ENCODE measurements around the gene TAS2R40.

TAS2R40 gene

DNA sequence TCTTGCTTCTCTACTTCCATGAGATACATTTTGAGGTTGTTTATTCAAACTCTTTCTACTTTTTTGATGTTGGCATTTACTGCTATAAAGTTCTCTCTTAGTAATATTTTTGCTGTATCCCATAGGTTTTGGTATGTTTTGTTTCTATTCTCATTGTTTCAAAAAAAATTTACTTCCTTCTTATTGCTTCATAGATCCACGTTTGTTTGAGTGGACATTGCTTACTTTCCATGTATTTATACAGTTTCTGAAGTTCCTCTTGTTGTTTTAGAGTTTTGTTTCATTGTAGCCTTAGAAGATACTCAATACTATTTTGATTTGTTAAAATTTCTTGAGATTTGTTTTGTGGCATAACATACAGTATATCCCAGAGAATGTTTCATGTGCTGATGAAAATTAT is 13.7 kb downstream of the TAS2R40 start:
- no peak overlapping the region for H3K27ac ChIP-seq (ENCODE audit: low read depth, low read length)
- no peak overlapping the region for H3K9ac ChIP-seq (ENCODE audit: low read length in 5 of 5)
- peaks cover 6 to 20% (median 11%) of the 10 kb centered on the region in 5 donors for H3K9me3 ChIP-seq (ENCODE audit: control insufficient read depth in 5 of 5, low read length in 5 of 5)
- no peaks in the 10 kb centered on the region for H3K36me3 ChIP-seq (ENCODE audit: control insufficient read depth in 5 of 5, insufficient read depth in 5 of 5, low read length in 5 of 5)
- H3K27me3 ChIP-seq (ENCODE audit: control insufficient read depth in 5 of 5, insufficient read depth in 4 of 5, low read length in 5 of 5), result no peaks in the 10 kb centered on the region
- peaks cover 0 to 4% (median 3%) of the 10 kb centered on the region in 5 donors for H3K4me1 ChIP-seq (ENCODE audit: control insufficient read depth in 5 of 5, insufficient read depth in 5 of 5, low read length in 5 of 5)
- no peak overlapping the region for H3K4me3 ChIP-seq (ENCODE audit: low read depth in 1 of 5, low read length in 5 of 5)

DNA sequence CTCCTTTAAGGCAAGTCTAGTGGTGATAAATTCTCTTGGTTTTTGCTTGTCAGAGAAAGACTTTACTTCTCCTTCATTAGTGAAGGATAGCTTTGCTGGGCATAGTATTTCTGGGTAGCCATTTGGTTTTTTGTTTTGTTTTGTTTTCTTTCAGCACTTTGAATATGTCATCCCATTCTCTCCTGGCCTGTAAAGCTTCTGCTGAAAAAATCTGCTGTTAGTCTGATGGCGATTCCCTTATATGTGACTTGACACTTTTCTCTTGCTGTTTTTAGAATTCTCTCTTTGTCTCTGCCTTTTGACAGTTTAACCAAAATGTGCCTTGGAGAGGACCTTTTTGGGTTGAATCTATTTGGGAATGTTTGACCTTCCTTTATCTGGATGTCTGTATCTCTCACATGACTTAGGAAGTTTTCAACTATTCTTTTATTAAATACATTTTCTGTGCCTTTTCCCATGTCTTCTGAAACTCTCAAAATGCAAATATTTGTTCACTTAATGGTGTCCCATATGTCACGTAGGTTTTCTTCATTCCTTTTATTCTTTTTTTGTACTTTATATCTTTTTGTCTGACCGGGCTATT is 14.7 kb downstream of the TAS2R40 start:
- Histone ChIP-seq H3K27me3 (ENCODE audit: control insufficient read depth in 5 of 5, insufficient read depth in 4 of 5, low read length in 5 of 5) (no peaks in the 10 kb centered on the region), H3K9ac (ENCODE audit: low read length in 5 of 5) (no peak overlapping the region), H3K36me3 (ENCODE audit: control insufficient read depth in 5 of 5, insufficient read depth in 5 of 5, low read length in 5 of 5) (no peaks in the 10 kb centered on the region), H3K4me3 (ENCODE audit: low read depth in 1 of 5, low read length in 5 of 5) (no peak overlapping the region), H3K9me3 (ENCODE audit: control insufficient read depth in 5 of 5, low read length in 5 of 5) (peaks cover 6 to 20% (median 11%) of the 10 kb centered on the region in 5 donors), H3K4me1 (ENCODE audit: control insufficient read depth in 5 of 5, insufficient read depth in 5 of 5, low read length in 5 of 5) (peaks cover 3 to 8% (median 3%) of the 10 kb centered on the region in 5 donors), H3K27ac (ENCODE audit: low read depth, low read length) (no peak overlapping the region)

DNA sequence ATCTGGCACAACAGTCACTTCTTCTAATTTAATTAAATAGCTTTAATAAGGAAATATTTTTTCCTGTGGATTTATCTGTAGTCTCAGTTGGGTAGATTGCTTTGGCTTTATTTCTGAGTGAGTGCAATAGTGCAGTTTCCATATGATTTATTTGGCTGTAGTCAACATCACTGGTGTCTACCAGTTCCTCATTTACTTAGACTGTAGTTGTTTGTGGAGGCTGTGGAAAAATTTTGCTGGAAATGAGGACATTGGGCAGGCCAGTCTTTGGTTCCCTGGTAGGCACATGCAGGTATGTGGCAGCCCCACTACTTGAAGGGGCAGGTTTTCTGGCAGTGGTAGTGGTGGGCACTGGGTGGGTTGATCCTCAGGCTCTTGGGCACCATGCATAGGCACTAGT is 15.5 kb downstream of the TAS2R40 start:
- H3K4me3 ChIP-seq (ENCODE audit: low read depth in 1 of 5, low read length in 5 of 5), result no peak overlapping the region
- H3K27me3 ChIP-seq (ENCODE audit: control insufficient read depth in 5 of 5, insufficient read depth in 4 of 5, low read length in 5 of 5), result peaks cover 0 to 2% (median 0%) of the 10 kb centered on the region in 5 donors
- H3K27ac ChIP-seq (ENCODE audit: low read depth, low read length), result no peak overlapping the region
- no peak overlapping the region for H3K9ac ChIP-seq (ENCODE audit: low read length in 5 of 5)
- H3K36me3 ChIP-seq (ENCODE audit: control insufficient read depth in 5 of 5, insufficient read depth in 5 of 5, low read length in 5 of 5), result no peaks in the 10 kb centered on the region
- H3K4me1 ChIP-seq (ENCODE audit: control insufficient read depth in 5 of 5, insufficient read depth in 5 of 5, low read length in 5 of 5), result peaks cover 3 to 8% (median 3%) of the 10 kb centered on the region in 5 donors
- peaks cover 6 to 20% (median 11%) of the 10 kb centered on the region in 5 donors for H3K9me3 ChIP-seq (ENCODE audit: control insufficient read depth in 5 of 5, low read length in 5 of 5)

DNA sequence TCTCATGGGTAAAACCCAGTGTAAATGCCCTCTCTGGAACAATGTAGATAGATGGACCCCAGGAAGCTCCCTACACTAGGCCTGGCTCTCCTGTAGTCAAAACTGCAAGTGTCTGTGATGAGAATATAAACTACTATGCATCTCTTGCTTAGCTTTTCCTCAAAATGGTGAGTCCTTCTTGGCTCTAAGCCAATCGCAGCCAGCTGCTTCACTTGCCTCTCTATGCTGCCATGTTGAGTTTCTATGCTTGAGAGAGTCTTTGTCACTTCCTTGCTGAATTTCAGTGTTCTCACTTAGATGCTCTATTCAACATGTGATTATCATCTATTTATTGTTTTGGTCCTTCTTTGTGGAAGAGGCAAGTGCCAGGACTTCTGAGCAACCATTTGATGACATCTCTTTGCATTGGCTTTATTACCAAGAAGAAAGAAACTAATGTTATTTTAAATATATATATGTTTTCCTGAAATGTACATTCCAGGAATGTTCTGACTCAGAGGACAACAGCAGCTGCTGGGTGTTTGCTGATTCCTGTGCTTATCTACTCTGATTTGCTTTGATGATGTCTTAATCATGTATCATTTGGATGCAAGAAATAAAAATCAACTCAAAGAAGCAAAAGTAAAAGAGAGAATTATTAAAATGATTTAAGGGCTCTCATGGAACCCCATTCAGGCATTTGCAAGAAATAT is 16.6 kb downstream of the TAS2R40 start:
- H3K9me3 ChIP-seq (ENCODE audit: control insufficient read depth in 5 of 5, low read length in 5 of 5), result peaks cover 6 to 20% (median 11%) of the 10 kb centered on the region in 5 donors
- H3K27ac ChIP-seq (ENCODE audit: low read depth, low read length), result no peak overlapping the region
- no peaks in the 10 kb centered on the region for H3K36me3 ChIP-seq (ENCODE audit: control insufficient read depth in 5 of 5, insufficient read depth in 5 of 5, low read length in 5 of 5)
- peaks cover 0 to 4% (median 0%) of the 10 kb centered on the region in 5 donors for H3K27me3 ChIP-seq (ENCODE audit: control insufficient read depth in 5 of 5, insufficient read depth in 4 of 5, low read length in 5 of 5)
- H3K4me1 ChIP-seq (ENCODE audit: control insufficient read depth in 5 of 5, insufficient read depth in 5 of 5, low read length in 5 of 5), result peaks cover 3 to 8% (median 3%) of the 10 kb centered on the region in 5 donors
- H3K4me3 ChIP-seq (ENCODE audit: low read depth in 1 of 5, low read length in 5 of 5), result no peak overlapping the region
- H3K9ac ChIP-seq (ENCODE audit: low read length in 5 of 5), result no peak overlapping the region

DNA sequence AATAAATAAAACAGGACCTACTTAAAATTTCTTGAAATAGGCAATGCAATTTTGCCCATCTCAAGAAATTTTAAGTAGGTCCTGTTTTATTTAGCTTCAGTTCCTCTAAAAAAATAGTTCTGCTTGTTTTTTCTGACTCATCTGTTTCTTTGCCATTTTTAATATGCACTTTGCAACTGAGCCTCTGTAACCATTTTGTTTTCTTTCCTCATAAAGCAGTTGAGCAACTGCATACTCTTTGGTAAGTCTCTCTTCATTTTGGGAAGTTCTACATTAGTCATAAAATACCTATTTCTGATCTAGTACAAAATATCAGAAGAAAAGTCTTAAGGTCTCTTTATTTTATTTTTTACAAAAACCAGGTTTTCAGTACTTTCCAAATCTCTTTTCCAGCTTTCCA is 18.0 kb downstream of the TAS2R40 start:
- Histone ChIP-seq H3K36me3 (ENCODE audit: control insufficient read depth in 5 of 5, insufficient read depth in 5 of 5, low read length in 5 of 5) (no peaks in the 10 kb centered on the region), H3K4me1 (ENCODE audit: control insufficient read depth in 5 of 5, insufficient read depth in 5 of 5, low read length in 5 of 5) (peaks cover 3 to 8% (median 3%) of the 10 kb centered on the region in 5 donors), H3K4me3 (ENCODE audit: low read depth in 1 of 5, low read length in 5 of 5) (no peak overlapping the region), H3K9ac (ENCODE audit: low read length in 5 of 5) (no peak overlapping the region), H3K27ac (ENCODE audit: low read depth, low read length) (no peak overlapping the region), H3K9me3 (ENCODE audit: control insufficient read depth in 5 of 5, low read length in 5 of 5) (peaks cover 6 to 20% (median 11%) of the 10 kb centered on the region in 5 donors), H3K27me3 (ENCODE audit: control insufficient read depth in 5 of 5, insufficient read depth in 4 of 5, low read length in 5 of 5) (peaks cover 0 to 7% (median 0%) of the 10 kb centered on the region in 5 donors)

DNA sequence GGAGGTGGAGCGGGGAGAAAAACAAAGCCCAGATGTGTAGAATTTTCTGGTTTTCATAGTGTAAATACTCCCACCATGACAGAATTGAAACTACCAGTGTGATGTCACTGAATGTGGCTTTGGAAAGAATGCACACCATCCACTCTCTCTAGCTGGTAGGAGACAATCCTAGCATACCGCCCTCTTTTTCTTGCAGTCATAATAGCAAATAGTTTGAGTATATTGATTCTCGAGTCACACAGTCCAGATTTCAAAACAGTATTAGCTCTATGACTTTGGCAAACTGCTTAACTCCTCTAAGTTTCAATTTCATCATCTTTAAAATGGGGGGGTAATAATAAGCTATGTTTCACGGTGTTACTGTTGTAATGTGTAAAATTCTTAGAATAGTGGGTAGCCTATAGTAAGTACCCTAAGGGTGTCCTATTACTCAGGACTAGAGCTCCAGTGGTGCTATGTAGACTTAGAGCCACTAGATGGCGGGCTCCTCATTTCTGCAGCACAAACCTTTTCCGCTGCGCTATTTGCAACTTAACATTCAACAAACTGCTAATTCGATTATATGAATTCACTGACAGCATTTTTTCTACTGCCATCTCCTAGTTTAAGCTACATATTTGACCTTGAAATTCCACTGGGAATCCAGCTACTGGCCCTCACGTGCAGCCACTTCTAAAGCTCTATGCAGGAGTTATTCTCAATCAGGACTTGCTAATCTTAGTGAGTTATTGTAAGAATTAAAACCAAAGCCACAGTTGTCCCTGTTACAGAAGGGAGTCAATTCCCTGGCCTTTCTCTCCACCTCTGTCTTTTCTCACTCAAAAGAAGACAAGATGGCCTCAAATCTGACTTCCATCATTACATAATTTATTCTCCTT is 18.7 kb downstream of the TAS2R40 start:
- no peaks in the 10 kb centered on the region for H3K36me3 ChIP-seq (ENCODE audit: control insufficient read depth in 5 of 5, insufficient read depth in 5 of 5, low read length in 5 of 5)
- peaks cover 3 to 8% (median 3%) of the 10 kb centered on the region in 5 donors for H3K4me1 ChIP-seq (ENCODE audit: control insufficient read depth in 5 of 5, insufficient read depth in 5 of 5, low read length in 5 of 5)
- H3K4me3 ChIP-seq (ENCODE audit: low read depth in 1 of 5, low read length in 5 of 5), result no peak overlapping the region
- H3K9ac ChIP-seq (ENCODE audit: low read length in 5 of 5), result no peak overlapping the region
- H3K27ac ChIP-seq (ENCODE audit: low read depth, low read length), result no peak overlapping the region
- peaks cover 0 to 7% (median 0%) of the 10 kb centered on the region in 5 donors for H3K27me3 ChIP-seq (ENCODE audit: control insufficient read depth in 5 of 5, insufficient read depth in 4 of 5, low read length in 5 of 5)
- H3K9me3 ChIP-seq (ENCODE audit: control insufficient read depth in 5 of 5, low read length in 5 of 5), result peaks cover 6 to 20% (median 11%) of the 10 kb centered on the region in 5 donors

DNA sequence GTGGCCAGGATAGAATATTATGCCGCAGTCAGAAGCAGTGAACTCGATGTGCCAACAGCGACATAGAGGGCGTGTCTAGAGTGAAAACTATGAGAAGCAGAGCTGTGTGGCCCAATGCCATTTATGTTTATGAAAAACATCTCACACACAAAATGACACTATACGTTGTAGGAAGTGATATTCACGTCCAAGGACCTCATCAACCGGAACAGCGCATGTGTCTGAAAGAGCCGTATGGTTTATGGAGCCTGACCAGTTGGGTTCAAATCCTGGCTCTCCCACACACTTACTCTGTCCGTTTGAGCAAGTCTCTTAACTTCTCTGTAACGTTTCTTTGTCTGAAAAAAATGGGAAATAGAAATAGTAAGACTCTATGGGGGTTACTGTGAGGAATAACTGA is 20.5 kb downstream of the TAS2R40 start:
- Histone ChIP-seq H3K4me1 (ENCODE audit: control insufficient read depth in 5 of 5, insufficient read depth in 5 of 5, low read length in 5 of 5) (peaks cover 3 to 8% (median 3%) of the 10 kb centered on the region in 5 donors), H3K9me3 (ENCODE audit: control insufficient read depth in 5 of 5, low read length in 5 of 5) (peaks cover 0 to 7% (median 3%) of the 10 kb centered on the region in 5 donors), H3K27ac (ENCODE audit: low read depth, low read length) (no peak overlapping the region), H3K27me3 (ENCODE audit: control insufficient read depth in 5 of 5, insufficient read depth in 4 of 5, low read length in 5 of 5) (peaks cover 0 to 7% (median 0%) of the 10 kb centered on the region in 5 donors), H3K9ac (ENCODE audit: low read length in 5 of 5) (no peak overlapping the region), H3K36me3 (ENCODE audit: control insufficient read depth in 5 of 5, insufficient read depth in 5 of 5, low read length in 5 of 5) (no peaks in the 10 kb centered on the region), H3K4me3 (ENCODE audit: low read depth in 1 of 5, low read length in 5 of 5) (no peak overlapping the region)

DNA sequence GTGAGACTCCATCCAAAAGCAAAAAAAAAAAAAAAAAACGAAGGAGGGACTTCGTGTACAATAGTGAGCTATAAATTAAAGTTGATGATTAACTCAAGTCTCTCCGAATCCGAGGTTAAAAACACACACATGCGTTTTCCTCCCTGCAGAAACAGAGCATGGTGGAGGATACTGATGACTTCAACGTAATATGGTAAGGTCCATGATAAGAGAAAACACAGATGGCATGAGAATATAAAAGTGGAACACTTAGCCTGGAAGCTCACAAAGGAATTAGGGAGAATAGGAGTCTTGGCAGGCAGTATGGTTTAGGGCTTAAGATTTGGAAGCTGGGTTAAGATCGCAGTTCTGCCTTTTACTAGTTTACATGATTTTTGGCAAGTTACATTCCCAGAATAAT is 21.3 kb downstream of the TAS2R40 start:
- Histone ChIP-seq H3K27ac (ENCODE audit: low read depth, low read length) (no peak overlapping the region), H3K9ac (ENCODE audit: low read length in 5 of 5) (no peak overlapping the region), H3K4me1 (ENCODE audit: control insufficient read depth in 5 of 5, insufficient read depth in 5 of 5, low read length in 5 of 5) (peaks cover 3 to 4% (median 3%) of the 10 kb centered on the region in 5 donors), H3K36me3 (ENCODE audit: control insufficient read depth in 5 of 5, insufficient read depth in 5 of 5, low read length in 5 of 5) (no peaks in the 10 kb centered on the region), H3K4me3 (ENCODE audit: low read depth in 1 of 5, low read length in 5 of 5) (no peak overlapping the region), H3K9me3 (ENCODE audit: control insufficient read depth in 5 of 5, low read length in 5 of 5) (no peaks in the 10 kb centered on the region), H3K27me3 (ENCODE audit: control insufficient read depth in 5 of 5, insufficient read depth in 4 of 5, low read length in 5 of 5) (peaks cover 0 to 7% (median 0%) of the 10 kb centered on the region in 5 donors)

DNA sequence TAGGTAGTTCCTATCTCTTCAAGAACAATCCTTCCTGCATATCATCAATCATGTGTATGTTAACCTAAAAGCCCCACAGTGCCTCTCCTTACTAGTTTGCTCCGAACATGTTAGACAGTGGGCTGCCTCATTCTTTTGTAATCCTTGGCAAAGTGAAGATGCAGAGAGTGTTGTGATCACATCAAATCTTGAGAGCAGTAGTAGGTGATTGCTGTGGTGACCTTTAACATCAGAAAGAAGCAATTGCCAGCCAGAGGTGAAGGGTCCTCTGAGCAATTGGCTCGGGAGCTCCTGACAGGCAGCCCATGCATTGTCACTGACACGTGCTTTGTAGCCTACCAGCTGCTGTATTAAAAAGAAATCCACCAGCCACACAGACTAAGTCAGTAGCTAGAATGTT is 21.8 kb downstream of the TAS2R40 start:
- H3K9ac ChIP-seq (ENCODE audit: low read length in 5 of 5), result no peak overlapping the region
- H3K4me1 ChIP-seq (ENCODE audit: control insufficient read depth in 5 of 5, insufficient read depth in 5 of 5, low read length in 5 of 5), result peaks cover 3 to 4% (median 3%) of the 10 kb centered on the region in 5 donors
- no peaks in the 10 kb centered on the region for H3K9me3 ChIP-seq (ENCODE audit: control insufficient read depth in 5 of 5, low read length in 5 of 5)
- H3K27ac ChIP-seq (ENCODE audit: low read depth, low read length), result no peak overlapping the region
- H3K4me3 ChIP-seq (ENCODE audit: low read depth in 1 of 5, low read length in 5 of 5), result no peak overlapping the region
- peaks cover 0 to 7% (median 0%) of the 10 kb centered on the region in 5 donors for H3K27me3 ChIP-seq (ENCODE audit: control insufficient read depth in 5 of 5, insufficient read depth in 4 of 5, low read length in 5 of 5)
- H3K36me3 ChIP-seq (ENCODE audit: control insufficient read depth in 5 of 5, insufficient read depth in 5 of 5, low read length in 5 of 5), result no peaks in the 10 kb centered on the region
